HepG2 (cell line): ENCODE measurements around the gene ZNF483. TPM values are rescaled to one million over a fixed set of nuclear protein-coding genes. Genes with fewer than 3 reads are reported as not detected.

ENCODE experiments used
- ATAC-seq: fragments of 200-7000 bp; cut with Tn5 transposase; 3 replicates; pipeline ENCODE4 v1.9.1; 2020; ENCODE audit warnings: mild to moderate bottlenecking, moderate library complexity
- BruUV-seq: library from RNA; stranded (reverse); fragments of 400-500 nt; replicated peaks from 2 replicates; lab custom pipeline; 2021; lab: Mats Ljungman, UMichigan
- CTCF ChIA-PET: fragments of 300-600 bp; formaldehyde crosslinking; extraction: SDS; loops from one replicate; lab custom pipeline; 2021; ENCODE audit warnings: low total read pairs, inconsistent platforms, low intra/inter-chr PET ratio; lab: Yijun Ruan, JAX
- POLR2A ChIA-PET: fragments of 350-600 bp; sonication (Branson Sonifier 250); formaldehyde crosslinking; loops from one replicate; lab custom pipeline; 2020; ENCODE audit warnings: antibody characterized with exemption, inconsistent platforms; lab: Yijun Ruan, JAX
- DNase-seq: peaks from one replicate; pipeline ENCODE4 v3.0.0-alpha.2; 2015; ENCODE audit warnings: low spot score
- FAIRE-seq: peaks from 3 replicates; lab custom pipeline; 2011; peaks lifted over from hg19 to GRCh38; lab: Jason Lieb, UNC
- H2AFZ ChIP-seq: one replicate; pipeline ENCODE4 v1.6.1; 2011; ENCODE audit warnings: low read length, inconsistent platforms
- H3K27ac ChIP-seq: fragments of 300-600 bp; 3 replicates; pipeline ENCODE4 v1.8.0; 2011; ENCODE audit warnings: mixed run types, mild to moderate bottlenecking, mixed read lengths, low read length, inconsistent platforms; ENCODE audit not compliant: insufficient read depth; ENCODE audit errors: extremely low read length
- H3K27me3 ChIP-seq, 2 experiments: fragments of 200-600 bp in 1 of 2; 2 replicates in 1 of 2; 3 replicates in 1 of 2; pipeline versions ENCODE4 v1.6.0 to v1.8.0; 2011; ENCODE audit warnings: low read length in 2 of 2, mild to moderate bottlenecking in 2 of 2, moderate library complexity in 2 of 2, inconsistent platforms in 1 of 2; ENCODE audit not compliant: insufficient read depth in 2 of 2, control insufficient read depth in 1 of 2
- H3K36me3 ChIP-seq, 2 experiments: fragments of 200-600 bp in 1 of 2; replicated peaks in 1 of 2; 2 replicates in 1 of 2; 3 replicates in 1 of 2; pipeline versions ENCODE4 v1.5.1 to v1.8.0; 2011; ENCODE audit warnings: low read length in 2 of 2, inconsistent platforms in 1 of 2; ENCODE audit not compliant: insufficient read depth in 2 of 2, control insufficient read depth in 1 of 2
- H3K4me1 ChIP-seq: 2 replicates; pipeline ENCODE4 v1.5.1; 2012; ENCODE audit warnings: low read length, inconsistent platforms; ENCODE audit not compliant: insufficient read depth
- H3K4me2 ChIP-seq: 2 replicates; pipeline ENCODE4 v1.6.0; 2011; ENCODE audit warnings: low read depth, low read length, inconsistent platforms
- H3K4me3 ChIP-seq, 3 experiments: fragments of 200-600 bp in 1 of 3; sonication (generic), shearing (Covaris generic) in 1 of 3; replicated peaks in 1 of 3; 2 replicates each; pipeline ENCODE4 v1.5.1; 2011 to 2016; ENCODE audit warnings: low read length in 3 of 3, inconsistent platforms in 2 of 3, low read depth in 2 of 3, mild to moderate bottlenecking in 2 of 3, control low read depth in 1 of 3, mixed read lengths in 1 of 3; ENCODE audit not compliant: insufficient read depth in 1 of 3
- H3K79me2 ChIP-seq: one replicate; pipeline ENCODE4 v1.6.1; 2011; ENCODE audit warnings: low read length, inconsistent platforms; ENCODE audit not compliant: insufficient read depth
- H3K9ac ChIP-seq: 2 replicates; pipeline ENCODE4 v1.6.0; 2011; ENCODE audit warnings: mild to moderate bottlenecking, low read depth, low read length, inconsistent platforms; ENCODE audit not compliant: insufficient read depth
- H3K9me3 ChIP-seq: 2 replicates; pipeline ENCODE4 v1.5.1; 2012; ENCODE audit warnings: mild to moderate bottlenecking, low read length
- H4K20me1 ChIP-seq: 2 replicates; pipeline ENCODE4 v1.6.0; 2011; ENCODE audit warnings: inconsistent platforms, mild to moderate bottlenecking, low read length, moderate library complexity; ENCODE audit not compliant: insufficient read depth
- HNRNPL ChIP-seq: fragments of 200-400 bp; formaldehyde crosslinking; IDR thresholded peaks from 2 replicates; pipeline ENCODE4 v1.6.1; 2017; ENCODE audit warnings: mild to moderate bottlenecking, low read depth, low read length
- NFKB2 ChIP-seq: sonication (generic); formaldehyde crosslinking; IDR thresholded peaks from 2 replicates; pipeline ENCODE4 v1.4.0; 2020; ENCODE audit warnings: missing genetic modification reagents, borderline replicate concordance
- NONO ChIP-seq, 2 experiments: fragments of 450-650 bp in 1 of 2; sonication (generic) in 1 of 2; formaldehyde crosslinking in 1 of 2; IDR thresholded peaks in 1 of 2; conservative IDR thresholded peaks in 1 of 2; 2 replicates each; pipeline versions ENCODE4 v1.6.1 to v1.8.0; 2017 to 2022; ENCODE audit warnings: mild to moderate bottlenecking in 1 of 2, missing genetic modification reagents in 1 of 2, moderate library complexity in 1 of 2
- SOX5 ChIP-seq: IDR thresholded peaks from 2 replicates; pipeline ENCODE4 v1.6.1; 2016; ENCODE audit warnings: borderline replicate concordance
- ZBTB1 ChIP-seq: sonication (generic); formaldehyde crosslinking; IDR thresholded peaks from 2 replicates; pipeline ENCODE4 v1.4.0; 2020; ENCODE audit warnings: missing genetic modification reagents, borderline replicate concordance
- ZNF256 ChIP-seq: sonication (generic); formaldehyde crosslinking; conservative IDR thresholded peaks from 2 replicates; pipeline ENCODE4 v1.4.0; 2020; ENCODE audit warnings: missing genetic modification reagents
- ZNF260 ChIP-seq: sonication (generic); formaldehyde crosslinking; IDR thresholded peaks from 2 replicates; pipeline ENCODE4 v1.4.0; 2020; ENCODE audit warnings: missing genetic modification reagents, low read depth, mild to moderate bottlenecking, borderline replicate concordance
- ZNF34 ChIP-seq: sonication (generic); formaldehyde crosslinking; IDR thresholded peaks from 2 replicates; pipeline ENCODE4 v1.4.0; 2020; ENCODE audit warnings: mild to moderate bottlenecking, missing genetic modification reagents, borderline replicate concordance
- WGBS: methylation state at CpG from one replicate; pipeline ENCODE4 v1.1.6; 2017; ENCODE audit warnings: low lambda C conversion rate; 5-methylcytosine and 5-hydroxymethylcytosine counted together
- in situ Hi-C: cut with HindIII; loops from 2 replicates; pipeline ENCODE4 v1.10.0; 2017; ENCODE audit warnings: low pct_unique_long_range_greater_than_20kb; ENCODE audit not compliant: extremely low pct_ligation_motif_present
- intact Hi-C: fragments of 100-400 bp; cut with micrococcal nuclease; formaldehyde crosslinking; loops from one replicate; pipeline ENCODE4 v1.10.0; 2022; ENCODE audit not compliant: unreplicated experiment
- polyA plus RNA-seq, 8 experiments: library from polyadenylated mRNA; depleted of rRNA in 3 of 8; stranded (reverse) in 7 of 8; unstranded in 1 of 8; fragments of >200 nt; fragmentation: Illumina TruSeq in 4 of 8; extraction: Trizol in 4 of 8; gene quantifications; 2 replicates each; pipeline versions ENCODE4 v1.2.1 to v1.2.3, GENCODE V29; 2011 to 2016; ENCODE audit warnings: low read depth in 4 of 8, missing spikeins in 1 of 8, mixed read lengths in 1 of 8; ENCODE audit not compliant: insufficient read depth in 1 of 8
- total RNA-seq, 5 experiments: library from RNA; depleted of rRNA; stranded (reverse); fragments of >200 nt; fragmentation: Illumina TruSeq; extraction: Trizol; gene quantifications; 2 replicates each; pipeline ENCODE4 v1.2.3, GENCODE V29; 2016; ENCODE audit warnings: low read depth in 1 of 5
- TF ChIP-seq, protein P1 (sequence below): sonication (generic); formaldehyde crosslinking; IDR thresholded peaks from 2 replicates; pipeline ENCODE4 v1.4.0; 2020; ENCODE audit warnings: missing genetic modification reagents

ZNF483 gene
- total and polyA plus RNA-seq, 2 of the 13 experiments (the other 11 are each of a cell fraction or from before 2014, with no cell fraction given): 2.0 to 9.5 TPM

DNA sequence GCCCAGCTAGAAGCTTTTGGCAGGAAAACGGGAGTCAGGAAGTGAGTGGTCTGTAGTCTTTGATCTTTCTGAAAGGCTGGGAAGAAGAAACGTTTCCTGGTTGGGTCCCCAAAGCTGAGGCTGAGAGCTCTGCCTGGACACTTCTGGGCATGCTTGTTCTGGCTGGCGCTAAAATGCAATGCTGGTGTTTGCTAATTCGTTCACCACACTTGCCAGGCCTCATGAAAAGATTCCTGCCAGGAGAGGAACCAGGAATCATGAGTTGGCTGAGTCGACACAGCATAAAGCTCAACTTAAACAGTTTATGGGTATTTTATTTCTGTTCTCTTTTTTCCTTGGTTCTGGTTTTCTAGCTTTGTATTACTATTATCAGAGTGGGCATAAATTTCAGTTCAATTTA, 85.2 kb downstream of the ZNF483 start:
- BruUV-seq: no TSS peak
- ChIA-PET CTCF (no interaction called here), POLR2A (interaction anchor here (1.1 kb wide), 1 partner anchor 21 kb away, joined by 5 read pairs; the partner anchor contains the start of gene DNAJC25)
- ATAC-seq (no peak; the same call in 2 of the 3 replicates), DNase-seq (no peak), FAIRE-seq (no peak)
- in situ Hi-C loops (no loop called here), intact Hi-C loops (no loop called here)
- Histone ChIP-seq H3K4me1 (peaks cover 33% of the 10 kb centered on the region), H4K20me1 (no peaks in the 10 kb centered on the region), H3K79me2 (no peaks in the 10 kb centered on the region), H3K27ac (no peak overlapping the region), H3K4me3 (no peak overlapping the region), H3K9me3 (no peaks in the 10 kb centered on the region), H3K4me2 (peak overlapping the region; percentile 14; the same call in 1 of the 2 replicates), H2AFZ (peak overlapping the region; percentile 50), H3K36me3 (no peaks in the 10 kb centered on the region), H3K27me3 (no peaks in the 10 kb centered on the region), H3K9ac (no peak overlapping the region)
- 21% methylated on average over 5 of the region's 5 CpGs for WGBS
- TF ChIP-seq HNRNPL (no peak), ZBTB1 (no peak), ZNF256 (CRISPR knock-in tag) (no peak), SOX5 (CRISPR knock-in tag) (no peak)
- TF ChIP-seq, protein P1, sequence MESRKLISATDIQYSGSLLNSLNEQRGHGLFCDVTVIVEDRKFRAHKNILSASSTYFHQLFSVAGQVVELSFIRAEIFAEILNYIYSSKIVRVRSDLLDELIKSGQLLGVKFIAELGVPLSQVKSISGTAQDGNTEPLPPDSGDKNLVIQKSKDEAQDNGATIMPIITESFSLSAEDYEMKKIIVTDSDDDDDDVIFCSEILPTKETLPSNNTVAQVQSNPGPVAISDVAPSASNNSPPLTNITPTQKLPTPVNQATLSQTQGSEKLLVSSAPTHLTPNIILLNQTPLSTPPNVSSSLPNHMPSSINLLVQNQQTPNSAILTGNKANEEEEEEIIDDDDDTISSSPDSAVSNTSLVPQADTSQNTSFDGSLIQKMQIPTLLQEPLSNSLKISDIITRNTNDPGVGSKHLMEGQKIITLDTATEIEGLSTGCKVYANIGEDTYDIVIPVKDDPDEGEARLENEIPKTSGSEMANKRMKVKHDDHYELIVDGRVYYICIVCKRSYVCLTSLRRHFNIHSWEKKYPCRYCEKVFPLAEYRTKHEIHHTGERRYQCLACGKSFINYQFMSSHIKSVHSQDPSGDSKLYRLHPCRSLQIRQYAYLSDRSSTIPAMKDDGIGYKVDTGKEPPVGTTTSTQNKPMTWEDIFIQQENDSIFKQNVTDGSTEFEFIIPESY: peak; percentile 63; the same call in 1 of the 2 replicates

DNA sequence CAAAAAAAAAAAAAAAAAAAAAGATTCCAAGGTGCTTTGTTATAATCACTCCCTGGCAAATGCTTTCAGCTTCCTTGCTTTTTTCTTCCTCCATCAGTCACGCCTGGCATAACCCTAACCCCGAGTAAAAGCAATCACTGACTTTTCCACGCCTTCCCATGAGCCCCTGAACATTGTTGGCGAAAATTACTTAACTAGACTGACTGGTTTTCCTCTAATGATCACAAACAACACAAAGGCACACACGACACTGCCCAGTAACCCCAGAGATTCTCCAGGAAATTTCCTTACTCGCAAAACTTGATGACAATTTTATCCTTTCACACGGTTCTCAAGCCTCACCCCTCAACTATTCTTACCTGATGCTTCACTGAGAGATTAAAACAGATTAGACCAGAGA, 85.9 kb downstream of the ZNF483 start:
- no peak overlapping the region for H3K9ac ChIP-seq
- no peaks in the 10 kb centered on the region for H3K9me3 ChIP-seq
- no peak overlapping the region for H3K27ac ChIP-seq
- H3K4me3 ChIP-seq: no peak overlapping the region
- intact Hi-C loops: no loop called here
- WGBS: 76% methylated on average over 7 of the region's 7 CpGs
- no peak for TF ChIP-seq ZNF34 (CRISPR knock-in tag)
- no peak for TF ChIP-seq NFKB2 (CRISPR knock-in tag)
- TF ChIP-seq NONO (IDR thresholded peaks at IDR 0.05): no peak
- TF ChIP-seq NONO (CRISPR knock-in tag; conservative IDR thresholded peaks at IDR 0.05): no peak
- TF ChIP-seq ZNF260 (CRISPR knock-in tag): no peak
- TF ChIP-seq, all 625 proteins: peak for 0
- Histone ChIP-seq H2AFZ (no peak overlapping the region), H3K4me2 (no peak overlapping the region), H3K79me2 (no peaks in the 10 kb centered on the region), H4K20me1 (no peaks in the 10 kb centered on the region), H3K4me1 (peaks cover 33% of the 10 kb centered on the region), H3K27me3 (no peaks in the 10 kb centered on the region), H3K36me3 (no peaks in the 10 kb centered on the region)
- CTCF ChIA-PET: no interaction called here
- no peak for FAIRE-seq
- BruUV-seq: no TSS peak
- POLR2A ChIA-PET: no interaction called here
- in situ Hi-C loops: no loop called here
- ATAC-seq: no peak
- DNase-seq: no peak
